IPS-NIHi7 (cell line): ENCODE results near the gene GPR84.
A peak's percentile ranks its signal among the peaks of the same experiment; 100 is the strongest.

Experiments
- DNase-seq: peaks from one replicate; pipeline ENCODE4 v3.0.0; 2012; ENCODE audit warnings: mixed read lengths; ENCODE audit errors: extremely low spot score

GPR84 gene

DNA sequence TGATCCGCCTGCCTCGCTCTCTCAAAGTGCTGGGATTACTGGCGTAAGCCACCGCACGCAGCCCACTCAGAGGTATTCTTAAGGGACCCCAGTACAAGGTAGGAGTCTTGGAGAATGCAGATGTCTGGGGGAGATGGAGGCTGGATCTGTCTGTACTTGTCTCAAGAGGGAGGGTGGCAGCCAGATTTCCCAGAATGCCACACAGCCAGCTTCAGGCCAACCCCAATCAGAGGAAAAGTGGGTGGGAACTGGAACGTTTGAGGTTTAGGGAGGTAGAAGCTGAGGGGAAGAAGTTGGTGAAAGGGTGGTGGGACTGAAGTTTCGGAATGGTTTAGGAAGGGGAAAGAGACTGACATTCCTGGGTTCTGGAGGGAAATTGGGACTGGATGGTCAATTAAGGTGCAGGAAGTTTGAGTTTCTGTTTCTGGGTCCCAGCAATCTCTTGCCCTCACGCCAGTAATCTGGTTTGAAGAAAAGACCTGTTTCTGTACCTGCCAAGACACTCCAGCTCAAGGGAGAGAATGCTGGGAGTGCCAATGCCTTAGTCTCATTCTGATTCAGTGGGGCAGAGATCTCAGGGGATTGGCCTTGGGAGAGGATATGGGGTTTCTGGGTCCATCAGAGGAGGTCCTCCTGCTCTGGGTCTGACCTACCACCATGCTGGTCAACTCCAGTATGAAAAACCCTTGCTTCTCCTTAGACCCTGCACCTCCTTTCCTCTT lies 28.4 kb upstream of the GPR84 start:
- no peak for DNase-seq

DNA sequence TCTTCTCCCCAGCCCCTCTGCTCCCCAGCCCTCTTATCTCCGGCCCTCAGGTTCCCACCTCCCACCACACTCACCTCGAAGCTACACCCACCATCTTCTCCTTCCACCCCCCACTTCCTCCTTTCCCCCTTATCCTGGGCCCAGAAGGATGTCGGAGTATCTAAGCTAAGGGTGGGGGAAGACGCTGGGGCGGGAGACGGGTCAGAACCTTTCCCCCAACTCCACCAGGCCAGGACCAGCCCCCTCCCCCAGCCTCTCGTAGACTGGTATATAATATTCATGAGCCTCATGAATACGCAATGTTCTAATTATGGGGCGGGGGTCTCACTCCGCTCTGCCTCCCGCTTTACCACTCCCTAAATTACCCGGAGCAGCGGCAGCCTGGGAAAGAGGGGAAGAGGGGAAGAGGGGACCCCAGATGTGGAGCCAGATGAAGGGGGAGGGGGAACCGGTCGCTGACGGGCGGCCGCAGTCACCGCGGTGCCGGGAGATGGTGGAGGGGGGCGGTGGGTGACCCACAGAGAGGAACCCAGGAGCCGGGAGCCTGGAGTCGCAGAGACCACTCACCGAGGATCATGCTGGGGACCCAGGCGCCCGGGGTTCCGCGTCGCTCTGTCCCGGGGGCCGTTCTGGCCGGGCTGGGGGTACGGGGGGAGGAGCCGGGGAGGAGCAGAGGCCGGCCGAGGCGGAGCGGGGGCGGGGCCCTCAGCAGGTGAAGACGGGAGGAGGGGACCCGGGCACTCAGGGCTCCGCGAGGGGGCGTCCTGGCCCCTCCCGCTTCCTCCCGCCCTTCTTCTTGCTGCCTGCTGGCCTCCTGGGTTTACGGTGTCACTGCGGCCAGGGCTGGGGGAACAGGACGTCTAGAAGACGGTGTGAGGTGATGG lies 26.6 kb upstream of the GPR84 start:
- peak; percentile 90 for DNase-seq

DNA sequence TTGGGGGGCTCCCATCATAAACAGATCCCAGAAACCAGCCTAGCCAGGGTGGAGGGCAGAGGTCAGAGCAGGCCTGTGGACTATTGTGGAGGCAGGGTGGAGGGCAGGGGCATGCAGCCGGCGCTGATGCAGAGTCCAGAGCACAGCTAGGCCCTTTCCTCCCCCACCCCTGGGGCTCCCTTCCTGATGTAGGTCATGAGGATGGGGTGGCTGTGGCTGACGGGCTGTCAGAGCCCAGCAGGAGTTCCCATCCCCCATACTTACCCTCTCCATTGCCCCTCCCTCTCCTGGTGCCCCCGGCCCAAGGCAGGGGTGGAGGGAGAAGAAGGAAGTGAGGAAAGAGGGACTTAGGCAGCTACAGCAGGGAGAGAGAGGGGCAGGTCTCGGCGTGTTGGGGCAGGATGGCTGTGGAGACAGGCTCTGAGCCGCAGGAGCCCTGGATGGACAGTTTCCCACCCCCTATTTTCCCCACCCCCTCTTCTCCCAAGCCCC lies 25.9 kb upstream of the GPR84 start:
- DNase-seq: no peak

DNA sequence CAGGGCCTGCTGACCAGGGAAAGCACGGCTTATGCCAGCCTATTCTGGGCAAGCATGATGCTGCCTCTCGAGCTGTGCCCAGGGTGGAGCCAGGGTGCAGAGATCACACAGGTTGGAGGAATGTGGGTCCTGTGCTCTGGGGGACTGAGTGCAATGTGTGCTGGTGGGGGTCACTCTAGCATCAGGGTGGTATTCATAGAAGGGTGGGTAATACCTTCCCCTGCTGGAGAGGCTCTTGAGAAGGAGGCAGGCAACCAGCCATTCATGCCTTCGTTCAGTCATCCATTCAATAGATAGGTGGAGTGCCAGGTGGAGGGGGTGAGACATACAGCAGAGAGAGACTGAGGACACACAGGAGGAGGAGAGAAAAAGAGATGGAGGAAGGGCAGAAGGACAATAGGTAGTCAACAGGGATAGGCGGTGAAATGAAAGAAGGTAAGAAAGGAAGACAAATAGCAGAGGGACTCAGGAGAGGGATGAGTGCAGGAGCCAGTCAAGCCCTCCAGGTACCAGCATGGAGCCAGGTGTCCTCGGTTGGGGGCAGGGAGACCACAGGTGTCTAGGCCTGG lies 25.4 kb upstream of the GPR84 start:
- DNase-seq: no peak

DNA sequence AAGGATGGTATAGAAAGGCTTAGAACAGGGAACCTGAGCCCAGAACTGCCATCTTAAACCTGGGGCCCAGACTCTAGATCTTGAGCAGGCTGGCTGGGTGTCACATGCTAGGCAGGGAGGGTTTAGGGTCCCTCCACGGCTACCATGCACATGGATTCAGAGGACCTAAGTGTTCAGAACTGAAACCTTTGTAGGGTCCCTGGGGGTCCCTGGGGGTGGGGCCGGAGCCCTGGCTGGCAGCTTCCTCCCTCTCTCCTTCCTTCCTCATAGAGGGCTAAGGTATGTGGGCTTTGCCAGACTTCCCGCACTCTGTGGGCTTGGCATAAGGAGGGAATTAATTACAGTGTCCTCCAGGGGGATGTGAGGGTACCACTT lies 24.8 kb upstream of the GPR84 start:
- DNase-seq: no peak

DNA sequence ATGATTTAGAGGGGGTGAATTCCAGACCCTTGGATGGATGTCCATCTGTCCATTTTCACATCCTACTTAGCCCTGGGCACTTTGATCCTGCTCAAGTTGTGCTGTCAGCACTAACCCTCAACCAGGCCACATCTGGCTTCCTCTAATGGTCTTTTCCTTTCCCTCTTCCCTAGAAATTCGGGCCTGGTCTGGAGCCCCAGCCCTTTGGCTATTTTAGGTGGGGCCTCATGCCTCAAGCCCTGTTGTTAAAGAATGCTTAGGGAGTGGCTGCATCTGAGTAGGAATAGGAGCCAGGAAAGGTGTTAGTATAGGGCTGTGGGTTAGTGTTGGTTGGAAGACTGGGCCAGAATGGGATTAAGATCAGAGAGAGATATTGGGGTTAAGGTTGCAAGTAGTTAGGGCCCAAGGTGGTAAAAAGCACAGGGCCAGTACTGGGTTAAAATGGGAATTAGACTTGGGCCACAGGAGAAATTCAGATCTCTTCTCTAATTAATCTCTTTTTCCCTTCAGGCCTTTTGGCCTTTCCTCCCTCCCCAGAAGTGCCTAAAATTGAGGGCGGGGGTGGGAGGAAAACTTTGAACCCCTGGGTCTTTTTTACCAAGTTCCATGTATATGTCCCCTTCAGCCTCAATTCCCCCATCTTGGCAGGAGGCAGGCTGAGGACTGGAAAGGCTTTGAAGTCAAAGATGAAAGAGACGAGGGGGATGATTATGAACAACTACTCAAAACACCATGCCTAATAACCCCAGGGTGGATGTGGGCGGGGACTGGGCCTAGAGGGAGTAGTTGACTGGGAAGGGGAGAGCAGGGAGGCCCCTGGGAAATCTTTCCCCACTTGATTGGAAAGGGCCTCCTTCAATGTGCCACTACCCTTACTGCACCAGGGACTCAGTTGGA lies 24.2 kb upstream of the GPR84 start:
- DNase-seq: no peak

DNA sequence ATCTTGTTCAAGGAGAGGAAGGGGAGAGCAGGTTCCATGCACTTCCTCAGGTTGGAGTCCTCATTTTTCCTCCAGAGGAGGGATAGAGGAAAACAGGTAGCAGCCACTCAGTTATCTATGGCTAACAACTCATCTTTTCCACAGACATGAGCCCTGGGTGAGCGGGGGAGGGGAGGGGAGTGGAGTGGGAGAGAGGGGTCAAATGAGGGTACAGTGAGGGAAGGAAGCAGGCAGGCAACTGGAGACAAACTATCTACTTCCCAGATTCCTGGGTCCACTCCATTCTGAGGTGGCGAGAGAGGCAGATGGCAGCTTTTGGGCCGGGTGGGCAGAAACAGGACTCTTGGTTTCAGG lies 22.8 kb upstream of the GPR84 start:
- no peak for DNase-seq

DNA sequence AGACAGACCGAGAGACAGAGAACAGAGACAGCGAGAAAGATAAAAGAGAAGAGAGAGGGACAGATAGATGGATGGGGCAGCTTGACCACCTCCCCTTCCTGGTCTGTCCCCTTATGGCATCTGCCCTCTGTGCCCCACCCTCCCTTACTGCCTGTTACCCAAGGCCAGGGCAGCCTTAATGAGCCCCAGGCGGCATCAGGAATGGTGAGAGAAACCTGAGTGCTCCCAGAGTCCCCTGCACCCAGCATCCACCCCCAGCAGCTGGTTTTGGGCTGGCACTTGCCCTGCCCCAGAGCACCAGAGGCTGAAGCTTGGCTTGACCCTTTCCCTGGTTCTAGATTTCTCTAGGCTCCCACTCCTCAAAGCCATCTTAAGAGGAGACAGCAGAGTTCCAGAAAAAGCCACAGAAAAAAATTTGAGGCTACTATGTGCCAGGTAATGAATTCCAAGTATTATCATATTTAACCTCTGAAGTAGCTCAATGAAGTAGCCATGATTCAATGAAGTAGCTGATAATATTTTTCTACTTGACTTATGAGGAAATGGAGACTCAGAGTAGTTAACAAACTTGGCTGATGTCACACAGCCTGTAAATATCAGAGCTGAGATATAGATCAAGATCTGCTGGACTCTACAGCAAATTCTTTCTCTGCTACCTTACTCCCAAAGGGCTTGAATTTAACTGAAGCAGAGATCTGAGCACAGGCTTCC lies 22.3 kb upstream of the GPR84 start:
- no peak for DNase-seq

DNA sequence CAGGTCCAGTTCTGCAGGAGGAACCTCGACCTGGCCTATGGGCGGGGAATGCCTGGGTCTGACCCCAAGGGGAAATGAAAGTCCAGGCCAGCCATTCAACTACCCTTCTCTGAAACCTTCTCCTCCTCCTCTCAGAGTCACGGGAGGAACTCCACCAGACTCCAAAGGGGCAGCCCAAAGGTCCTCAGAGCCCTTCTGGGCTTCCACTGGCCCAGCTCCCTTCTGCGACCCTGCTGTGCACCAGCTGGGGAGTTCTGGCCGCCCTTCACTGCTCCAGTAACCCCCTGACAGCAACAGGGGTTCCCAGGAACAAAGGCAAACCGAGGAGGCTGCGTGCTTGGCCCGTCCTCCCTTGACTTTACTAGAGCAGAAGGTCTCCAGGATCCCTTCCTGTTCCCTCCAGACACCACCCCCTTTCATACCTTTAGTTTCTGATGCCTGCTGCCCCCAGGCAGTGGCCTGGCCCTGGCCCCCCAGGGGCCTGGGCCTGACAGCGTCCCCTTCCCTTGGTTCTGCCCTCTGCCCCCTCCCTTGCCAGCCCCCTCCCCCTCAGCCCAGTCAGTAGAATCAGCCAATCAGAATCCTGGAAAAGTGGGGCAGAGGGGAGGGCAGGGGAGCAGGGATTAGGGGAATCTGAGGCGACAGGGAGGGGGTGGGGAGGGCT lies 21.1 kb upstream of the GPR84 start:
- DNase-seq: peak; percentile 67

DNA sequence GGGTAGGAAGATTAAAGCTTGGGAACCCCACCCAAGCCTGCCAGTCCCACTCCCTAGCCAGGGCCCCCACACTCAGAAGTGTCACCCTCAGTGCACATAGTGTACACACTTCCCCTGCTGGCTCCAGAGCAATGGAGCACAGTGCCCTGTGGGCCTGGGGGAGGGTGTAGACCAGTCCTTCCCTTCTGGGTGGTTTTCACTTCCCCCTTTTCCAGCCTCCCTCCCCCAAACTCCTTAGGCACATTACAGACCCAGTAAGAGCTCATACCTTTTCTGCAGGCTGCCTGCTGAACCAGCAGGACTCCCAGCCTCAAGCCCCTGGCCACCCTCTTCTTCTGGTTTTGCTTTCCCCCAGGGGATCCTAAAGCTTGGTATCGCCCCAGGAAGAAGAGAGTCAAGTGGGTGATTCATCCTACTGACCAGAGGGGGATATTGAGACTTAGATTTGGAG lies 20.3 kb upstream of the GPR84 start, which contains the start of gene ZNF385A:
ZNF385A (minus strand) TSS at position 143 of the 451 bp plus-strand sequence. CDS start 219 bp downstream, outside the sequence.
- no peak for DNase-seq

DNA sequence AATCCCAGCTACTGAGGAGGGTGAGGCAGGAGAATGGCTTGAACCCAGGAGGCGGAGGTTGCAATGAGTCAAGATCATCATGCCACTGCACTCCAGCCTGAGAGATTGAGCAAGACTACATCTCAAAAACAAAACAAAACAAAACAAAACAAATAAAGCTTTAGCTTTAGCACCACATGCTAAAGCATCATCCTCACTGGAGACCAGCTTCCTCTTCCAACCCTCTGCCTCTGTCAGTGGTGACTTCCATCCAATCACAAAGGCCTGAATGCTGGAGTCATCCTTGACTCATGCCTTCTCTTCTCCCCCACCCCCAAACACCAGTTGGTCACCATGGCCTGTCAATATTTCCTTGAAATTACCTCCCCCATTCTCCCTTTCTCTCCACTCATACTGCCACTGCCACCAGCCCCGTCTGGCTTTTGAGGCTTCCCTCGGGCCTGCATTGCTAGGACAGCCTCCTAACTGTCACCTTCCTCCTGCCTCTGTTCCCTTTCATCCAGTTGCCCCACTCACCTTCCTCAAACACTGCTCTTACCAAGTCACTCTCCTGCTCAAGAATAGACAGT lies 18.8 kb upstream of the GPR84 start:
- no peak for DNase-seq

DNA sequence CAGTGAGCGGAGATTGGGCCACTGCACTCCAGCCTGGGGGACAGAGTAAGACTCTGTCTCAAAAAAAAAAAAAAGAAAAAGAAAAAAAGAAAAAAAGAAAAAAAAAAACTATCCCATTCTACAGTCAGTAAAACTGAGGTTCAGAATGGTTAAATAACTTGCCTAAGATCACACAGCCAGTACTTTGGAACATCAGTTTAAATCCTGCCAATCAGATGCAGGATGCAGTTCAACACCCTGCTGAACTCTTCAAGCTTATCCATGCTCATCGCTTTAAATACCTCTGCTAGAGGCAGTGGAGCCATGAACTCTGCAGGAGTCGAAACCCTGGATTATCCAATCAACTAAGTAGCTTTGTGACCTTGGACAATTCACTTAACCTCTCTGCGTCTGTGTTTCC lies 16.9 kb upstream of the GPR84 start:
- DNase-seq: no peak

DNA sequence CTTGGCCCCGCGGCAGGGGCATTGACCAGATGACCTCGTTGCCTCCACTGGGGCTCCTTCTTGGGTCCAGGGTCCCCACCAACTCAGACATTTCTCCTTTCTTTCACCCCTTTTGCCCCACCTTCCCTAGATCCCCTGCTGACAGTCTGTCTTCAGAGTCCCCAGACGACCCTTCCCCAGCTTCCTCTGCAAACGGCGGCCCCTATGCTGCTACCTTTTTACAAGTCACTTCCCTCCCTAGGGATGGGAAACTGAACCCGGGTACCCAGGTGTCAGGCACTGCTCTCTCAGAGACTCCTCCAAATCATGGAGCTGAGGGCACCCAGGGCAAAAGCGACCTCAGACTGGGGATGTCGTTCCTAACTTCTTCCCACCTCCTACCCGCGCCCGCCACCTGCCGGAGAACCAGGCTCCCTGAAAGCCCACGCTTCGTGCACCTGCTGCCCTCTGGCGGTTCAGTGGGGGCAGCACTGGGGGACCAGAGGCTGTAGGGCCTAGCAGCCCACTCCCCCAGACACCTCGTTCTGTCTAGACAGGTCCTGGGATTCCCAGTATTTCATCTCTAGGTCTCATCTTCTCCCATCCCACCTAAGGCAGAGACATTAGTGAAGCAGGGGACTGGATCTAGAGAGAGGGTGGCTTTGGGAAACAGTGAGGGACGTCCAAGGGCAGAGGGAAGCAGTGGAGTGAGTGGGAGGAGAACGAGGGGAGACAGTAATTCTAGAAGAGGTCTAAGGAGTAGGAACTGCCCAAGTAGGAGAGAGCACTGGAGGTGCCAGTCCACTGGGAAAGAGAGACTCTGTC lies 15.3 kb upstream of the GPR84 start:
- DNase-seq: peak; percentile 94

DNA sequence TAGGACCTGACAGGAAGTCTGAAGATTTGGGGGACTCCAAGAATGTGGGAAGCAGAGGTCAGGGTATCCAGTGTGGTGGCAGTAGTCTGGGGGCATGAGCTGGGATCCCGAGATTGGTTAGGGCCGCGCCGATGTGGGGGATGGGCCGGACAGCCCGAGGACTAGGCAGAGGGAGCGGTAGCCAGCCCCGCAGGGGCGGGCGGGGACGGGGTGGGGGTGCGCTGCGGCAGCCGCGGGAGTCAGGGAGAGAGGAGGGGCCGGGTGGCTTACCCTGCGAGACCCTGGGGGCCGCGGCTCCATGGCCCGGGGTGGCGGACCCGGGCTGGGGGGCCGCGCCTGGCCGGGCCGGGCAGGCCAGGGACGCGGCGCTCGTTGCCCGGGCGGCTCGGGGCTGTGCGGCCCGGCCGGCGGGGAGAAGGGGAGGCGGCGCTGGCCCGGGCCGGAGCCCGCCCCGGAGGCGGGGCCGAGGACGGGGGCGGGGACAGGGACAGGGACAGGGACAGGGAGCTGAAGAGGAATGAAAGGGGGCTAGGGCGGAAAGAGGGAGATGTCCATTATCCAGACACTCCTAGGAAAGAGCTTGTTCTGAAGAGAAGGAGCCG lies 14.6 kb upstream of the GPR84 start:
- DNase-seq: peak; percentile 89

DNA sequence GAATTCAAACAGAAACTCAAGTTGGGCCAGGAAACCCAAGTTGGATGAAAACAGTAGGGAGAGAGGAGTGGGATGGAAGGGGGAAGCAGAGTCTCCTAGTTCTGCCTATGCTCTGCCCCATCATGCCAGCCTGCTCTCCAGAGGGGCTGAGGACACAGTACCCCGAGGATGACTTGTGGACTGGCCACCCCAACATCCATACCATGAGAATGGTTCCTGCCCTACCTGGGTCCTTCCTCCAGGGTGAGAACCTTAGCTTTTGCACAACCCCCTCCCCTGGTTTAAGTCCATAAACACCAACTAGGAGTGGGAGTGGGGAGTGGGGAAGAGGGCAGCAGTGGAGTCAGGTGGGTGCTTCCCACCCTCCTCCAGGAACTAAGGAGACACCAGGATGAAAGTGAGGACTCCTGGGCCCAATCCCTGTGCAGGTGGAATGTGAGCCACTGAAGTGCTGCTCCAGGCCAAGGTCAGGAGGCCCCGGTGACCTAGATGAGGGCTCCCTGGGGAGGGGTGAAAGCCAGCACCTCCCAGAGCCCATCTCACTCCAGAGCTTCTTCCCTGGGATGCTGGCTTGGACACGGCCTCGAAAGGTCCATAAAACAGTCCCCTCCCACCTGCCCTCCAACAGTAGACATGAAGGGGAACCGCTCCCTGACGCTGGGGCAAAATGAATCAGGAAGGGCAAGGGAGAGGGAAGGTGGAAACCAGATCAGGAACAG lies 13.7 kb upstream of the GPR84 start:
- DNase-seq: no peak

DNA sequence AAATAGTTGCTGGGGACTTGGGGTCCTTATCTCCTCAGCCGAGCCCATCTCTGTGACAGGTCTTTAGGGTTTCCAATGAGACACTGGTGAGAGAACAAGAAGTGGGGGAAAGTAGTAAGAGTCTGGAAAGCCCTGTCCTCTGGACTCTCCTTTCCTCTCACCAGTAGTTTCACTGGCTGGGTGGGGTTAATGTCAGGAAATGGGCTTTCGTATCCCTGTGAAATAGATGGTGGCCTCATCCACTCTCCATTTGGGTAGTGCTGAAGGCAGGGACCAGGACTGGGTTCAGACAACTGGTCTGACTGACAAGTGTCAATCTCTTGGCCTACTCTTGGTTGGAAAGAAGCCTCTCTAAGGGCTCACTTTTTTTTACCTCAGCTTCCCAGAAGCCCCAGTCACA lies 12.7 kb upstream of the GPR84 start:
- no peak for DNase-seq

DNA sequence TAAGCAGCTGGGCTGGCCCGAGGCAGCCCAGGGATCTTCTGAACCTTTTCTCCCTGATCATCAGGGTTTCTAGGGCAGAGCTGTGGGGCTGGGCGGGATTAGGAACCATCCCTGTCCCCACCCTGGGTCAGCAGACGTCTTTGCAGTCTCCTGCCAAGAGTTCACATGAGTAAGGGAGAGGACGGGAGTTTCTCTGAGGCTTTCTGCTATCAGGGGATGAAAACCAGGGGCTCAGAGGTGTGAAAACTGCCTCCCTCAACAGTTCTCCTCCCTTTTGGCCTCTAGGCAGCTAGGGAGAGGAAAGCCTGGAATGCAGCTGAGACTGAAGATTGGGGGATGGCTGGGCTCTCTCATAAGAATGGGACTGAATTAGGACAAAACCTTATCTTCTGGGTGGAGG lies 12.3 kb upstream of the GPR84 start:
- no peak for DNase-seq

DNA sequence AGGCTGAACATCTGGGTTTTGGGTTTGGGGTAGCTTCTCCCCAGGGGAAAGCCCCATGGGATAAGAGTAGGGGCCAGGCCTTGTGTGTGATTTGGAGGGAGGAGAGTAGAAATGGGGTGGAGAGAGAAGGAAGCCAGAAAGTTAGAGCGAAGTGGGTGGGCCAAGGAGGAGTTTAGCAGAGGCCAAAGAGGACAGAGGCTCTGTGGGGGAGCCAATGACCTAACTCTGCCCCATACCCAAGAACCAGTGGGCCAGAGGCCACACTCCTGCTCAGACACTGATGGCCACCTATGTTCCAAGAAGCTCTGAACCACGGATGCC lies 10.9 kb upstream of the GPR84 start:
- DNase-seq: no peak
